ENCODE results near the gene P4HTM. TPM values are rescaled to one million over a fixed set of nuclear protein-coding genes. Genes with fewer than 3 reads are reported as not detected.

The P4HTM gene, protein sequence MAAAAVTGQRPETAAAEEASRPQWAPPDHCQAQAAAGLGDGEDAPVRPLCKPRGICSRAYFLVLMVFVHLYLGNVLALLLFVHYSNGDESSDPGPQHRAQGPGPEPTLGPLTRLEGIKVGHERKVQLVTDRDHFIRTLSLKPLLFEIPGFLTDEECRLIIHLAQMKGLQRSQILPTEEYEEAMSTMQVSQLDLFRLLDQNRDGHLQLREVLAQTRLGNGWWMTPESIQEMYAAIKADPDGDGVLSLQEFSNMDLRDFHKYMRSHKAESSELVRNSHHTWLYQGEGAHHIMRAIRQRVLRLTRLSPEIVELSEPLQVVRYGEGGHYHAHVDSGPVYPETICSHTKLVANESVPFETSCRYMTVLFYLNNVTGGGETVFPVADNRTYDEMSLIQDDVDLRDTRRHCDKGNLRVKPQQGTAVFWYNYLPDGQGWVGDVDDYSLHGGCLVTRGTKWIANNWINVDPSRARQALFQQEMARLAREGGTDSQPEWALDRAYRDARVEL
- total RNA-seq: 17.9 and 23.1 TPM in 2 replicates

DNA sequence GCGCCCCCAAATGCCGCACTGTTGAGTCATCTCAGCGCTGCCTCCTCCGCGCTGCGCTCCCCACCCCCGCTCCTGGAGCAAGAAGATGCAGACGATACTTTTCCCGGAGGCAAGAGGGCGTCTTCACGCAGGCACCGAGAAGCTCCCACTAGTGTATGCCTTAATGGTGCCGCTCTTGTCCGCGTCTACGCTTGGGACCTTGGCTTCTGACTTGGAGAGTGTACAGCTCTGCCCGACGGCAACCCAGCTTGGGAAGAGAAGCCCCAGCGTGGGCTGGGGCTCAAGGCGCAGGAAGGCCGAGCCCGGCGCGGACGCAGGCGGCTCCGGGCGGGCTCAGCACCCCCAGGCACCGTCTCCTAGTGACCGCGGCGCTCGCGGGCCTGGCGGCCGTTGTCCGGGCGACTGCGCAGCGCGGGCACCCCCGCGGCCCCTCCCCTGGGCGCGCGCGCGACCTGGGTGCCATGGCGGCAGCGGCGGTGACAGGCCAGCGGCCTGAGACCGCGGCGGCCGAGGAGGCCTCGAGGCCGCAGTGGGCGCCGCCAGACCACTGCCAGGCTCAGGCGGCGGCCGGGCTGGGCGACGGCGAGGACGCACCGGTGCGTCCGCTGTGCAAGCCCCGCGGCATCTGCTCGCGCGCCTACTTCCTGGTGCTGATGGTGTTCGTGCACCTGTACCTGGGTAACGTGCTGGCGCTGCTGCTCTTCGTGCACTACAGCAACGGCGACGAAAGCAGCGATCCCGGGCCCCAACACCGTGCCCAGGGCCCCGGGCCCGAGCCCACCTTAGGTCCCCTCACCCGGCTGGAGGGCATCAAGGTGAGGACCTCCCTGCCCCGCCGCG is at the start of gene P4HTM:
Gene P4HTM, plus strand, starts transcription at position 446 of the 840 bp plus-strand sequence. Its CDS starts 16 bp downstream, at position 462.

DNA sequence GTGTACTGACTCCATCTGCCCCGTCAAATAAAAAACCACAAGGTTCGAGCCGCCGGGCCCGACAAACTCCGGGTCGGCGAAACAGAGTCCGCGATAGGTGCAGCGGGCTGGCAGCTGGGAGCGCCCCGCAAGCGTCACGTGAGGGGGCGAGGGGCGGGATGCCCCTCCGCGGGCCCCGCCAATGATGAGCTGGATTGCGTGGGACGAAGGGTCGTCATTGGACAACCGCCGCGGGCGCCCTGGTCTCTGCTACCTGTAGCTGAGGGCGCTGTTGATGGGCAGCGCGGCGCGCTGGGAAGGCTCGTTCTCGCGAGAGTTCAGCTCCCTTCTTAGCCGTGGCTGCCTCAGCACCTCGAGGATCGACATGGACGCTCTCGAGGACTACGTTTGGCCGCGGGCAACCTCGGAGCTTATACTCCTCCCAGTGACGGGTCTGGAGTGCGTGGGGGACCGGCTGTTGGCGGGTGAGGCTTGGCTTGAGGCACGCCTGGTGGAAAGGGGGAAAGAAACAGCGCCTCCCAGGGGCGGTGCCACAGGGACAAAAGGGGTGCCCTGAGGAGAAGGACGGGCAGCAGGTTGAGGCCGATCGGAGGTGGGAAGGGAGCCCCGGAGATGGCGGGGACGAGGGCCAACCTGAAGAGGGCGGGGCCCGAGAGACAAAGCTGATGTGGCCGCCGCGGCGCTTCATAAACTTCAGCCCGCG is 17.2 kb downstream of the P4HTM start, which contains the start of gene WDR6:
Gene WDR6, plus strand, starts transcription at position 324 of the 703 bp plus-strand sequence. Its CDS starts 41 bp downstream, at position 365.

DNA sequence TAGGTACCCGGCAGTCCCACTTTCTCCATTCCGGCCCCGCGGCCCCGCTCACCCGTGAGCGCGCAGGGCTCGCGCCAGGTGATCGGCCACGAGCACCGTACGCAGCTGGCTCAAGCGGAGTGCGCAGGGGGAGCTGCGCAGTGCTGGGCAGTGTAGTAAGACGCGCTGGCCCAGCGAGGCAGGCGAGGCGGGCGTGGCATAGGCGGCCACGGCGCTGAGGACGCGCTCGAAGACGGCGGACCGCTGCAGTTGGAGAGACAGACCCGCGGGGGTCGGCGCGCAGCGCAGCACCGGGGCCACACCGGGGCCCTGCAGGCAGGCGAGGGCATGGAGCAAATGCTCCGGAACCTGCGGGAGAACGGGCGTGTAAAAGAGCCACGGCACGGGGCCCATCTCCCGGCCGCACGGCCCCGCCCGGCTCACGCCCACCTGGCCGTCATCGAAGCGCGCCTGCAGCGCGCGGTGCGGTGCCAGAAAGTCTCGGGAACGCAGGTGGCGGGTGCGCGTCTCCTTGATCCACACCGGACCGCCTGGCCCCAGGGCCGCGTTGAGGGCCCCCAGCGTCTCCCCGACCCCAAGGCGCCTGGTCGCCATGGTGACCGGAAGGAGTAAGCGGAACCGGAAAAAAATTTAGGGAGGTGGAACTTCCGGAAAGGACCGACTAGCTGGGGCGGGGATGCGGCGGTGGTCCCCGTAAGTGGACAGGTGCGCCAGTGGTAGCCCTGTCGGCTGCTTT is 28.1 kb downstream of the P4HTM start, which contains the start of gene DALRD3:
Gene DALRD3, minus strand, starts transcription at position 610 of the 736 bp plus-strand sequence. Its CDS starts 16 bp downstream, at position 594.

DNA sequence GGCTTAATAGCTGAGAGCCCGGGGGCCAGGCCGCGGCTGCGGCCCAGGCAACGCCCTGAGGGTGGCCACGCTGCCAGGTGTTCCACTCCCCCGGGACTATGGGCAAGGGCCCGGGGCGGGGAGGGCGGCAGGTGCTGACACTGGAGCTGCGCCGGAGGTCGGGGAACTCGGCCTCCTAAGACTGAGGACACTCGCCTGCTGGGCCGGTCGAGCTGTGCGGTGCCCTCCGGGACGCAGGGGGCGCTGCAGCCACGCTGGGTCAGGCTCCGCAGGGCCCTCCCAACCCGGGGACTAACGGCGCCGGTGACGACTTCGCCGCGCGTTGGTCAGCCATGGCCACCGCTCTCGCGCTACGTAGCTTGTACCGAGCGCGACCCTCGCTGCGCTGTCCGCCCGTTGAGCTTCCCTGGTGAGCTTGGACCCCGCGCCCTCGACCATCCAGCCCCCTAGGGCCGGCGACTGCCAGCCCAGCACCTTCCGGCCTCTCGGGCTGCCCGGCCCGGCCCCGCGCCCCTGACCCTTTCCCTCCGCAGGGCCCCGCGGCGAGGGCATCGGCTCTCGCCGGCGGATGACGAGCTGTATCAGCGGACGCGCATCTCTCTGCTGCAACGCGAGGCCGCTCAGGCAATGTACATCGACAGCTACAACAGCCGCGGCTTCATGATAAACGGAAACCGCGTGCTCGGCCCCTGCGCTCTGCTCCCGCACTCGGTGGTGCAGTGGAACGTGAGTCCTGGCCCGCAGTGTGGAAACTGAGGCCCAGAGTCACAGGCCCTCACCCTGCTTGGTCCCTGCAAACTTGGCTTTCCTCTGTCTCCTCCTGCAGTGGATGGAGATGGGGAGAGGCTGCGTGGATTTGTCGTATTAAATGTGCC is 32.0 kb downstream of the P4HTM start, which contains the start of gene NDUFAF3:
Gene NDUFAF3, plus strand, starts transcription at position 309 of the 875 bp plus-strand sequence. Its CDS starts 24 bp downstream, at position 333.

DNA sequence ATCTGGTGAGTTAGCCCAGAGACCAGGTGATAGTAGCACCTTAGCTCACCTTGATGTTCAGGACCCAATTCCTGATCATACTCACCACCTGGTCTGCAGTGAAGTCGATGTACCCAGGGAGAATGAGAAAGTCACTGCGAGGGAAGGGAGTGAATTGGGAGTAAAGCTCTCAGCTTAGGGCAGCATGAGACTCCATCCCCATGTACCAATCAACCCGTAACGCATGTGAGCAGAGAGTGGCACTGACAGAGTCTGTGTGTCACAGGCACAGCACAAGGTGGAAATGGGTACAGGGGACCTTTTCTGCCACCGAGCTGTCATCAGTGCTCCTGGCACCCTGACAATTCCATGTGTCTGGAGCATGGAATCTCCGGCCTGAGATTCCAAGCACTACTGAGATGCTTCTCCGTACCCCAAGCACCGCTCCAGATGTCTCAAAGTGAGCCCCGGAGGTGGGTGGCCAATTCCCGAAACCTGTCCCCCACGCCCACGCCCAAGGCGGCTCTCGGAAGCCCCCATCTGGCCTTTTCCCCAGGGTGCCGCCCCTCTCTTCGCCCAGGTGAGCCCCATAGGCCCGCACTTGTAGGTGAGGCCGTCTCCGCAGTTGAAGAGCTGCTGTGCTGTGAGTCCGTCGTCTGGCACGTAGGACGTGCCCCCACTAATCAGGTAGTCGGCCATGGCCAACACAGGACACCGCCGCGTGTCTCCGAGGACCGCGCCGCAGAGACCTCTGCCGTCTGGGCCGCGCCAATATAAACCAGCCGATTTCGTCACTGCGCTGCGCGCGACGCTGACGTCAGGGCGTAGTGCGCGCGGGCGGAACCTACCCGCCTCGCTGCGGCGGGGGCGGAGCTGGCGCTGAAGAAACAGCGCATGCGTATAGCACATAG is 38.9 kb downstream of the P4HTM start, which contains the start of gene IMPDH2:
Gene IMPDH2, minus strand, starts transcription at position 726 of the 890 bp plus-strand sequence. Its CDS starts 48 bp downstream, at position 678.

Small RNA genes lying within 50 kb of the gene (small RNA-seq; reads per million reads assigned to genes)
- gene MIR191 (45,762 reads per million, percentile 100 among the genes with 10 or more reads in this experiment), gene MIR425 (5,145 reads per million, percentile 100 among the genes with 10 or more reads in this experiment)

Other genes with a start within 250 kb of the P4HTM start
- 56.5 and 62.1 TPM in 2 replicates for gene PRKAR2A, start 142.4 kb upstream of the P4HTM start, total RNA-seq
- gene SLC25A20, start 91.4 kb upstream of the P4HTM start, total RNA-seq: 15.7 and 25.4 TPM in 2 replicates
- 61.2 and 70.3 TPM in 2 replicates for gene ARIH2, start 71.4 kb upstream of the P4HTM start, total RNA-seq
- 49.0 and 74.4 TPM in 2 replicates for gene WDR6, start 17.1 kb downstream of the P4HTM start, total RNA-seq
- gene DALRD3, start 28.3 kb downstream of the P4HTM start, total RNA-seq: 40.8 and 44.0 TPM in 2 replicates
- 36.6 and 46.3 TPM in 2 replicates for gene NDUFAF3, start 31.9 kb downstream of the P4HTM start, total RNA-seq
- gene IMPDH2, start 39.2 kb downstream of the P4HTM start, total RNA-seq: 245 and 354 TPM in 2 replicates
- 75.8 and 114 TPM in 2 replicates for gene QRICH1, start 103.8 kb downstream of the P4HTM start, total RNA-seq
- 293 and 338 TPM in 2 replicates for gene QARS1, start 114.5 kb downstream of the P4HTM start, total RNA-seq
- 30.4 and 34.6 TPM in 2 replicates for gene USP19, start 130.6 kb downstream of the P4HTM start, total RNA-seq
- gene LAMB2, start 142.8 kb downstream of the P4HTM start, total RNA-seq: 276 and 322 TPM in 2 replicates
- 16.6 and 24.1 TPM in 2 replicates for gene CCDC71, start 176.1 kb downstream of the P4HTM start, total RNA-seq
- gene KLHDC8B, start 181.4 kb downstream of the P4HTM start, total RNA-seq: 15.7 and 17.2 TPM in 2 replicates